ENCODE results near the gene LRRN3.

LRRN3 gene

GRCh38 chr7:111108000-111108399 lies 17.1 kb downstream of the LRRN3 start:
- no peak for DNase-seq

- DNase-seq, result no peak
Measured at GRCh38 chr7:111108496-111108895, 17.6 kb downstream of the LRRN3 start.

GRCh38 chr7:111112439-111112838 lies 21.5 kb downstream of the LRRN3 start:
- no peak for DNase-seq

GRCh38 chr7:111113263-111114017 lies 22.5 kb downstream of the LRRN3 start:
- no peak for DNase-seq

- no peak for DNase-seq
Measured at GRCh38 chr7:111115966-111116365, 25.0 kb downstream of the LRRN3 start.

- DNase-seq, result peak in 1 of 2 experiments; percentile 7
Measured at GRCh38 chr7:111126987-111127386, 36.1 kb downstream of the LRRN3 start.

GRCh38 chr7:111129435-111129834 lies 38.5 kb downstream of the LRRN3 start:
- DNase-seq, result no peak

GRCh38 chr7:111132833-111133232 lies 41.9 kb downstream of the LRRN3 start:
- no peak for DNase-seq

- no peak for DNase-seq
Measured at GRCh38 chr7:111137296-111138192, 46.6 kb downstream of the LRRN3 start.

GRCh38 chr7:111138193-111138569 lies 47.3 kb downstream of the LRRN3 start:
- peak; percentile 39 to 63 for DNase-seq

- no peak for DNase-seq
Measured at GRCh38 chr7:111138586-111138985, 47.7 kb downstream of the LRRN3 start.

GRCh38 chr7:111140091-111140865 lies 49.4 kb downstream of the LRRN3 start:
- no peak for DNase-seq

GRCh38 chr7:111145472-111145871 lies 54.5 kb downstream of the LRRN3 start:
- DNase-seq, result no peak

- DNase-seq, result no peak
Measured at GRCh38 chr7:111146136-111146535, 55.2 kb downstream of the LRRN3 start.

GRCh38 chr7:111147708-111148533 lies 57.0 kb downstream of the LRRN3 start:
- DNase-seq, result no peak

GRCh38 chr7:111150709-111151108 lies 59.8 kb downstream of the LRRN3 start:
- DNase-seq, result no peak

- DNase-seq, result no peak
Measured at GRCh38 chr7:111159426-111159825, 68.5 kb downstream of the LRRN3 start.

GRCh38 chr7:111160297-111160696 lies 69.4 kb downstream of the LRRN3 start:
- DNase-seq, result no peak

GRCh38 chr7:111162692-111163091 lies 71.8 kb downstream of the LRRN3 start:
- DNase-seq, result no peak

- DNase-seq, result no peak
Measured at GRCh38 chr7:111164442-111164841, 73.5 kb downstream of the LRRN3 start.

GRCh38 chr7:111168182-111168581 lies 77.3 kb downstream of the LRRN3 start:
- DNase-seq, result no peak

- no peak for DNase-seq
Measured at GRCh38 chr7:111172564-111173257, 81.8 kb downstream of the LRRN3 start.
